ENCODE data around the gene INPP5F.

DNA sequence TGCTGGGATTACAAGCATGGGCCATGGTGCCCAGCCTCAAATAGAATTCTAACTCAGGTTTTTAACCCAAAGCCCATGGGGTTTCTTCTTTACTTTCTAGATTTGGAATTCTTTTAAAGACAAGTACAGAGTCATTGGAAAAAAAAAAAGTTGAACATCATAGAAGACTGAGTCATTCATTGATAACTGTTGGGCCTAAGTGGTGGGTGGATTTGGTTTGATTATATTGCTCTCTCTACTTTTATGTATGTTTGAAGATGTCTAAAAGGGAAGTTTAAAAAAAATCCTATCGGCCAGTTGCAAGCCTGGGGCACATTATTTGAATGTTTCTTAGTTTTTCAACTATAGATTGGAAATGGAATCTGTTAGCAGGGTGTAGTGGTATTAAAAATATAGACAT lies 49.7 kb downstream of the INPP5F start:
- TF ChIP-seq ZNF431 (CRISPR knock-in tag; IDR thresholded peaks at IDR 0.05) (no peak), BCL6 (CRISPR knock-in tag; IDR thresholded peaks at IDR 0.05) (no peak), ZFPM2 (CRISPR knock-in tag; IDR thresholded peaks at IDR 0.05) (no peak), SREBF1 (IDR thresholded peaks at IDR 0.05; ENCODE audit: borderline replicate concordance, low read depth, low read length) (no peak), POLR2A (conservative IDR thresholded peaks at IDR 0.05) (no peak), BCOR (IDR thresholded peaks at IDR 0.05) (no peak), SMAD2 (IDR thresholded peaks at IDR 0.05; ENCODE audit: low read depth, low read length) (no peak)
- TF ChIP-seq, protein P1, sequence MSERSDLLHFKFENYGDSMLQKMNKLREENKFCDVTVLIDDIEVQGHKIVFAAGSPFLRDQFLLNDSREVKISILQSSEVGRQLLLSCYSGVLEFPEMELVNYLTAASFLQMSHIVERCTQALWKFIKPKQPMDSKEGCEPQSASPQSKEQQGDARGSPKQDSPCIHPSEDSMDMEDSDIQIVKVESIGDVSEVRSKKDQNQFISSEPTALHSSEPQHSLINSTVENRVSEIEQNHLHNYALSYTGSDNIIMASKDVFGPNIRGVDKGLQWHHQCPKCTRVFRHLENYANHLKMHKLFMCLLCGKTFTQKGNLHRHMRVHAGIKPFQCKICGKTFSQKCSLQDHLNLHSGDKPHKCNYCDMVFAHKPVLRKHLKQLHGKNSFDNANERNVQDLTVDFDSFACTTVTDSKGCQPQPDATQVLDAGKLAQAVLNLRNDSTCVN (CRISPR knock-in tag; IDR thresholded peaks at IDR 0.05) = no peak
- TF ChIP-seq, protein P2, sequence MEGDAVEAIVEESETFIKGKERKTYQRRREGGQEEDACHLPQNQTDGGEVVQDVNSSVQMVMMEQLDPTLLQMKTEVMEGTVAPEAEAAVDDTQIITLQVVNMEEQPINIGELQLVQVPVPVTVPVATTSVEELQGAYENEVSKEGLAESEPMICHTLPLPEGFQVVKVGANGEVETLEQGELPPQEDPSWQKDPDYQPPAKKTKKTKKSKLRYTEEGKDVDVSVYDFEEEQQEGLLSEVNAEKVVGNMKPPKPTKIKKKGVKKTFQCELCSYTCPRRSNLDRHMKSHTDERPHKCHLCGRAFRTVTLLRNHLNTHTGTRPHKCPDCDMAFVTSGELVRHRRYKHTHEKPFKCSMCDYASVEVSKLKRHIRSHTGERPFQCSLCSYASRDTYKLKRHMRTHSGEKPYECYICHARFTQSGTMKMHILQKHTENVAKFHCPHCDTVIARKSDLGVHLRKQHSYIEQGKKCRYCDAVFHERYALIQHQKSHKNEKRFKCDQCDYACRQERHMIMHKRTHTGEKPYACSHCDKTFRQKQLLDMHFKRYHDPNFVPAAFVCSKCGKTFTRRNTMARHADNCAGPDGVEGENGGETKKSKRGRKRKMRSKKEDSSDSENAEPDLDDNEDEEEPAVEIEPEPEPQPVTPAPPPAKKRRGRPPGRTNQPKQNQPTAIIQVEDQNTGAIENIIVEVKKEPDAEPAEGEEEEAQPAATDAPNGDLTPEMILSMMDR (IDR thresholded peaks at IDR 0.05 in 2 of 3, conservative IDR thresholded peaks at IDR 0.05 in 1 of 3; ENCODE audit: insufficient read depth in 2 of 3, low read depth in 1 of 3, low read length in 3 of 3) = no peak

All from K562 (cell line).